ENCODE measurements around the gene ZBTB5. TPM values are rescaled to one million over a fixed set of nuclear protein-coding genes. Genes with fewer than 3 reads are reported as not detected.
A peak's percentile ranks its signal among the peaks of the same experiment; 100 is the strongest.

The ZBTB5 gene
- total and polyA plus RNA-seq, 2 of the 13 experiments (the other 11 are each of a cell fraction or from before 2014, with no cell fraction given): 12.5 to 20.5 TPM

DNA sequence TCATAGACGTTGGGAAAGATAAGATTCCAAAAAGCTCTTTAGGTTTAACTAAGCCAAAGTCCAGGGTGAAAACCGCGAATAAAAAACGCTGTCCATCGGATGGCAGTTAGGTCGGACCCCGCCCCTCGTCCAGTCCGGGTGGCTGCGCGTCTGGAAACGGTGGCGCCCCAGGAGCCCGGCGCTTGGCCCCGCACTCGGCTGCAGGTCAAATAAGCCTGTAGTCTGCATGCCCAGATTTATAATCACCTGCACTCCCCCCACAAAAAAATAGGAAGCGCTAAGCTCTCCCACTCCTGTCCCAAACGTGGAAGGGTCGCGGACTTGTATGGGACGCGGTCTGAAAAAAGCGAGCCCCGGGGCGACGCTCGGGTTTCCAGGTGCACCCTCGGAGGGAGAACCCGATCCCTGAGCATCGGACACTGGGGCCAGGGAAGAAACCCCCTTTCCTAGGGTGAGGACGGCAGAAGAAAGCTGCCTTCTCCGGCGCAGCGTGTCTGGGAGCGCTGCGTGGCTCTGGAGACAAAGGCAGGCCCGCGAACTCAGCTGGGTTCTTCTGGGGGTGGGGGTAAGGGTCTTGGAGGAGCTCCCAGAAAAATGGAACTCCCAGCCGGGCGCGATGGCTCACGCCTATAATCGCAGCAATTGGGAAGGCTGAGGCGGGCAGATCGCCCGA is 923 bp upstream of the ZBTB5 start (continued):
- TF ChIP-seq JUND (CRISPR knock-in tag; IDR thresholded peaks at IDR 0.05): no peak
- no peak for TF ChIP-seq SIX4 (CRISPR knock-in tag; IDR thresholded peaks at IDR 0.05)
- TF ChIP-seq ZSCAN21 (CRISPR knock-in tag; IDR thresholded peaks at IDR 0.05; ENCODE audit: borderline replicate concordance): no peak
- no peak for TF ChIP-seq PHB2 (IDR thresholded peaks at IDR 0.05; ENCODE audit: partially characterized antibody)
- TF ChIP-seq, protein P1, sequence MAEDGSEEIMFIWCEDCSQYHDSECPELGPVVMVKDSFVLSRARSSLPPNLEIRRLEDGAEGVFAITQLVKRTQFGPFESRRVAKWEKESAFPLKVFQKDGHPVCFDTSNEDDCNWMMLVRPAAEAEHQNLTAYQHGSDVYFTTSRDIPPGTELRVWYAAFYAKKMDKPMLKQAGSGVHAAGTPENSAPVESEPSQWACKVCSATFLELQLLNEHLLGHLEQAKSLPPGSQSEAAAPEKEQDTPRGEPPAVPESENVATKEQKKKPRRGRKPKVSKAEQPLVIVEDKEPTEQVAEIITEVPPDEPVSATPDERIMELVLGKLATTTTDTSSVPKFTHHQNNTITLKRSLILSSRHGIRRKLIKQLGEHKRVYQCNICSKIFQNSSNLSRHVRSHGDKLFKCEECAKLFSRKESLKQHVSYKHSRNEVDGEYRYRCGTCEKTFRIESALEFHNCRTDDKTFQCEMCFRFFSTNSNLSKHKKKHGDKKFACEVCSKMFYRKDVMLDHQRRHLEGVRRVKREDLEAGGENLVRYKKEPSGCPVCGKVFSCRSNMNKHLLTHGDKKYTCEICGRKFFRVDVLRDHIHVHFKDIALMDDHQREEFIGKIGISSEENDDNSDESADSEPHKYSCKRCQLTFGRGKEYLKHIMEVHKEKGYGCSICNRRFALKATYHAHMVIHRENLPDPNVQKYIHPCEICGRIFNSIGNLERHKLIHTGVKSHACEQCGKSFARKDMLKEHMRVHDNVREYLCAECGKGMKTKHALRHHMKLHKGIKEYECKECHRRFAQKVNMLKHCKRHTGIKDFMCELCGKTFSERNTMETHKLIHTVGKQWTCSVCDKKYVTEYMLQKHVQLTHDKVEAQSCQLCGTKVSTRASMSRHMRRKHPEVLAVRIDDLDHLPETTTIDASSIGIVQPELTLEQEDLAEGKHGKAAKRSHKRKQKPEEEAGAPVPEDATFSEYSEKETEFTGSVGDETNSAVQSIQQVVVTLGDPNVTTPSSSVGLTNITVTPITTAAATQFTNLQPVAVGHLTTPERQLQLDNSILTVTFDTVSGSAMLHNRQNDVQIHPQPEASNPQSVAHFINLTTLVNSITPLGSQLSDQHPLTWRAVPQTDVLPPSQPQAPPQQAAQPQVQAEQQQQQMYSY (CRISPR knock-in tag; IDR thresholded peaks at IDR 0.05): no peak; the same call in 1 of the 2 replicates
- no peak for TF ChIP-seq RAD21 (CRISPR knock-in tag; IDR thresholded peaks at IDR 0.05)
- peak; percentile 49 for TF ChIP-seq PTBP1 (IDR thresholded peaks at IDR 0.05; ENCODE audit: low read depth, low read length, poor library complexity, severe bottlenecking)
- TF ChIP-seq NCOR1 (IDR thresholded peaks at IDR 0.05; ENCODE audit: borderline replicate concordance, low read length): no peak
- TF ChIP-seq, protein P2, sequence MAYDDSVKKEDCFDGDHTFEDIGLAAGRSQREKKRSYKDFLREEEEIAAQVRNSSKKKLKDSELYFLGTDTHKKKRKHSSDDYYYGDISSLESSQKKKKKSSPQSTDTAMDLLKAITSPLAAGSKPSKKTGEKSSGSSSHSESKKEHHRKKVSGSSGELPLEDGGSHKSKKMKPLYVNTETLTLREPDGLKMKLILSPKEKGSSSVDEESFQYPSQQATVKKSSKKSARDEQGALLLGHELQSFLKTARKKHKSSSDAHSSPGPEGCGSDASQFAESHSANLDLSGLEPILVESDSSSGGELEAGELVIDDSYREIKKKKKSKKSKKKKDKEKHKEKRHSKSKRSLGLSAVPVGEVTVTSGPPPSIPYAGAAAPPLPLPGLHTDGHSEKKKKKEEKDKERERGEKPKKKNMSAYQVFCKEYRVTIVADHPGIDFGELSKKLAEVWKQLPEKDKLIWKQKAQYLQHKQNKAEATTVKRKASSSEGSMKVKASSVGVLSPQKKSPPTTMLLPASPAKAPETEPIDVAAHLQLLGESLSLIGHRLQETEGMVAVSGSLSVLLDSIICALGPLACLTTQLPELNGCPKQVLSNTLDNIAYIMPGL (CRISPR knock-in tag; IDR thresholded peaks at IDR 0.05; ENCODE audit: borderline replicate concordance in 1 of 2, low read depth in 1 of 2): peak; percentile 26 to 31; a peak in 2 of 4 replicates
- no peak for TF ChIP-seq RARG (CRISPR knock-in tag; IDR thresholded peaks at IDR 0.05; ENCODE audit: low read depth)
- TF ChIP-seq ATF7 (IDR thresholded peaks at IDR 0.05): no peak
- no peak for TF ChIP-seq ATF7 (CRISPR knock-in tag; IDR thresholded peaks at IDR 0.05)
- TF ChIP-seq AGO1 (IDR thresholded peaks at IDR 0.05; ENCODE audit: low read depth, low read length, poor library complexity, severe bottlenecking): no peak
- TF ChIP-seq ZNF441 (CRISPR knock-in tag; IDR thresholded peaks at IDR 0.05; ENCODE audit: borderline replicate concordance): no peak
- TF ChIP-seq, protein P3, sequence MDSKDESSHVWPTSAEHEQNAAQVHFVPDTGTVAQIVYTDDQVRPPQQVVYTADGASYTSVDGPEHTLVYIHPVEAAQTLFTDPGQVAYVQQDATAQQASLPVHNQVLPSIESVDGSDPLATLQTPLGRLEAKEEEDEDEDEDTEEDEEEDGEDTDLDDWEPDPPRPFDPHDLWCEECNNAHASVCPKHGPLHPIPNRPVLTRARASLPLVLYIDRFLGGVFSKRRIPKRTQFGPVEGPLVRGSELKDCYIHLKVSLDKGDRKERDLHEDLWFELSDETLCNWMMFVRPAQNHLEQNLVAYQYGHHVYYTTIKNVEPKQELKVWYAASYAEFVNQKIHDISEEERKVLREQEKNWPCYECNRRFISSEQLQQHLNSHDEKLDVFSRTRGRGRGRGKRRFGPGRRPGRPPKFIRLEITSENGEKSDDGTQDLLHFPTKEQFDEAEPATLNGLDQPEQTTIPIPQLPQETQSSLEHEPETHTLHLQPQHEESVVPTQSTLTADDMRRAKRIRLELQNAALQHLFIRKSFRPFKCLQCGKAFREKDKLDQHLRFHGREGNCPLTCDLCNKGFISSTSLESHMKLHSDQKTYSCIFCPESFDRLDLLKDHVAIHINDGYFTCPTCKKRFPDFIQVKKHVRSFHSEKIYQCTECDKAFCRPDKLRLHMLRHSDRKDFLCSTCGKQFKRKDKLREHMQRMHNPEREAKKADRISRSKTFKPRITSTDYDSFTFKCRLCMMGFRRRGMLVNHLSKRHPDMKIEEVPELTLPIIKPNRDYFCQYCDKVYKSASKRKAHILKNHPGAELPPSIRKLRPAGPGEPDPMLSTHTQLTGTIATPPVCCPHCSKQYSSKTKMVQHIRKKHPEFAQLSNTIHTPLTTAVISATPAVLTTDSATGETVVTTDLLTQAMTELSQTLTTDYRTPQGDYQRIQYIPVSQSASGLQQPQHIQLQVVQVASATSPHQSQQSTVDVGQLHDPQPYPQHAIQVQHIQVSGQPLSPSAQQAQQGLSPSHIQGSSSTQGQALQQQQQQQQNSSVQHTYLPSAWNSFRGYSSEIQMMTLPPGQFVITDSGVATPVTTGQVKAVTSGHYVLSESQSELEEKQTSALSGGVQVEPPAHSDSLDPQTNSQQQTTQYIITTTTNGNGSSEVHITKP (CRISPR knock-in tag; IDR thresholded peaks at IDR 0.05; ENCODE audit: low read depth): no peak
- TF ChIP-seq, protein P4, sequence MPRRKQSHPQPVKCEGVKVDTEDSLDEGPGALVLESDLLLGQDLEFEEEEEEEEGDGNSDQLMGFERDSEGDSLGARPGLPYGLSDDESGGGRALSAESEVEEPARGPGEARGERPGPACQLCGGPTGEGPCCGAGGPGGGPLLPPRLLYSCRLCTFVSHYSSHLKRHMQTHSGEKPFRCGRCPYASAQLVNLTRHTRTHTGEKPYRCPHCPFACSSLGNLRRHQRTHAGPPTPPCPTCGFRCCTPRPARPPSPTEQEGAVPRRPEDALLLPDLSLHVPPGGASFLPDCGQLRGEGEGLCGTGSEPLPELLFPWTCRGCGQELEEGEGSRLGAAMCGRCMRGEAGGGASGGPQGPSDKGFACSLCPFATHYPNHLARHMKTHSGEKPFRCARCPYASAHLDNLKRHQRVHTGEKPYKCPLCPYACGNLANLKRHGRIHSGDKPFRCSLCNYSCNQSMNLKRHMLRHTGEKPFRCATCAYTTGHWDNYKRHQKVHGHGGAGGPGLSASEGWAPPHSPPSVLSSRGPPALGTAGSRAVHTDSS (CRISPR knock-in tag; conservative IDR thresholded peaks at IDR 0.05): no peak
- TF ChIP-seq RNF2 (conservative IDR thresholded peaks at IDR 0.05; ENCODE audit: low read depth): 0 out of 2 replicates have a peak, but pooled peaks have one; percentile 8
- TF ChIP-seq BRCA1 (CRISPR knock-in tag; IDR thresholded peaks at IDR 0.05): no peak

Data from HepG2 (cell line).